Stimulated activated CD8-positive, alpha-beta memory T cell treated with anti-CD3 and anti-CD28 coated beads, Interleukin-12 subunit alpha, Interleukin-12 subunit beta, amount 100 ng/mL, for 4 hours (primary cell): ENCODE data around the gene M6PR.
"Not testable (repeated sequence)": the region's sequence is repeated elsewhere in the genome, so short reads cannot be mapped to it uniquely, and the experiment has no call there.

Experiments
- DNase-seq: peaks from one replicate; pipeline ENCODE4 v3.0.0-alpha.2; 2020; ENCODE audit warnings: low read depth

M6PR gene

DNA sequence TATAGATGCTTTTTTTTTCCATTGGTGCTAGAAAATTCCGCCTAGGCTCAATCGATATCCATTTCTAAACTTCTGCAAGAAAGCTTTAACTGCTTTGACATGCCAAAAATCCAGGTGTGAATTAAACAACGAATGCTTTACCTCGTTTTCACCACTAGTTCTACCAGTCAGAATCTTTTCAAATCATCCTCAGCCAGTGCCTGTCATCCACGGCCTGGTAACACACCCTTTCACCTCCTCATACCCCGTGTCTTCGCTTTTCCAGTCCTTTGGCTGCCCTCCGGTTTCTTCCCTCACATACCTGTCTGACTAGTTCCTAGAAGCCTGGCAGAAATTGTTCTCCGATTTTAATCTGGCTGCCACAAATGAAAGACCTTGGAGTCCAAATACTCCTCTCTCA lies 36.5 kb downstream of the M6PR start:
- DNase-seq: no peak

DNA sequence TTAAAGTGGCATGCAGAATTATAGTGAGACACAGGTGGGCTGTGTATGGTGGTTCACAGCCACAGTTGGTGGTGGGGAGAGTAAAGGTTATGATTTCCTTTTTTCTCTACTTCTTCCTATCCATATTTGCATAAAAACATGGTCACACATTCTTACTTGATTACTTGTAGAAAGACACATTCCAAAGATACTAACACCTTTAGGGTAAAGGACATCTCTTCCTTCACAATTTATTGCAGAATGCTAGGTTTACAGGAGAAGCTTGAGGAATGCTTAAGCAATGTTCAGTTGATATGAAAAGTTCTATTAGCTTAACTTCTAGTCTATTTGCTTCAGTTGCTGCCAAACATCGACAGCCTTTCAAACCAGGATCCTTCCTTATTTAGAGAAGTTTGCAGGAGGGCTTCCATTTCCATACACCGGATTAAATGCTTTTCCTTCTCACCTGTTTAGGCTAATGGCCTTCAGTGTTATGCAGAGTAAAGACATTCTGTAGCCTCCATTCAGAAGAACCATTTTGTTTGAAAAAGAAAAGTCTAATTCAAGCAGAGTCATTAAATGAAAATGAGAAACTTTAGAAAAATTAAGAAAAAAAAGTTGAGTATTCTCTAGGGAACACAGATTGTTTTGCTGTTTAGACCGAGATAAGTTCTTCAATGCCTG lies 37.7 kb downstream of the M6PR start:
- no peak for DNase-seq

DNA sequence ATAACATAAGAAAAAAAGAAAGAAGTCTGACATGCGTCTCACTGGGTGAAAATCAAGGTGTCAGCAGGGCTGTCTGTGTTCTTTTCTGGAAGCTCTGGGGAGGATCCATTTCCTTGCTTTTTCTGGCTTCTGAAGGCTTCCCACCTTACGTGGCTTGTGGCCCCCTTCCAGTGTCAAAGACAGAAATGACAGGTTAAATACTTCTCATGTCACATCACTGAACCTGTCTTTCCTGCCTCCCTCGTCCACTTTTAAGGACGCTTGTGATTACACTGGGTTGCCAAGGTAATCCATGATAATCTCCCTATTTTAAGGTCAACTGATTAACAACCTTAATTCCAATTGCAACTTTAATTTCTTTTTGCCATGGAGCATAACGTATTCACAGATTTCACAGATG lies 39.7 kb downstream of the M6PR start:
- DNase-seq: no peak

DNA sequence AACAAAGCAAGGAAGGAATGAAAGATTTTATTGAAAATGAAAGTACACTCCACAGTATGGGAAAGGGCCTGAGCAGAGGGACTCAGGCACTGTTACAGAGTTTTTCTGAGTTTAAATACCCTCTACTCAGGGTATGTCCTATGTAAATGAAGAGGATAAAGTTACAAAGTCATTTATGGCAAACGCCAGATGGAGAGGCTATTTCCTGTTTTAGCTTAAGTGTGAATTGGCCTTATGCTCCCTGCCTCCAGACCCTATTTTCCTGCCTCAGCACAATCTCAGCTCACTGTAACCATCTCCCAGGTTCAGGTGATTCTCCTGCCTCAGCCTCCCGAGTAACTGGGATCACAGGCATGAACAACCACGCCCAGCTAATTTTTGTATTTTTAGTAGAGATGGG lies 41.9 kb downstream of the M6PR start:
- no peak for DNase-seq

DNA sequence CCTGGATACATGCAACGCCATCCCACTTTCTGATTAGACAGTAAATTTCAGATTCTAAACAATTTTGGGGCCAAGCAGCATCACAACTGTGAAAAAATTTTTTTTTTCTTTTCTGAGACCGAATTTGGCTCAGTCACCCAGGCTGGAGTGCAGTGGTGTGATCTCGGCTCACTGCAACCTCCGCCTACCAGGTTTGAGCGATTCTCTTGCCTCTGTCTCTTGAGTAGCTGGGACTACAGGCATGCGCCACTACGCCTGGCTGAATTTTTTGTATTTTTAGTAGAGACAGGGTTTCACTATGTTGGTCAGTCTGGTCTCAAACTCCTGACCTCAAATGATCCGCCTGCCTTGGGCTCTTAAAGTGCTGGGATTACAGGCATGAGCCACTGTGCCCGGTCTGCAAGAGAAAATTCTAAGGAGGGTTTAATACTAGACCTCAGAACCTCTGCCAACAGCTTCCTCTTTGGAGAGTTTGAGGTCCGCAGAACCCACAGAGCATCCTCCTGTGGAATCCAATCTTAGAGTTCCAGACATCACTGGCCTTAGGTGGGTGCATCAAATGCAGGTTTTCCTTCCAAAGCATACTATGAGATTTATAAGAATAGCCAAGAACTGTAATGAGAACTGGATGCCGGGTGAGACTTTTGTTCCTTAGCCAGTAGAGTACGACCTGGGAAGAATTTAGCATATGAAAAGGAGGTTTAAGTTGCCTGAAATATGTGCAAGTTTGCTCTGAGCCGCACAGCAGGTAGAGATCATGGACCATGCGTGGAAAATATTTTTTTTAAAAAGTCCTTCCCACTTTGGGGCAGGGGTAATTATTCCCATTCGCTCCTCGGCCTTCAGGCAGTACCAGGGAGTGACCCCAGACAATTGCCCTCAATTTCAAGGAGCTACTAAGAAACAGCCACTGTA lies 42.9 kb downstream of the M6PR start:
- no peak for DNase-seq

DNA sequence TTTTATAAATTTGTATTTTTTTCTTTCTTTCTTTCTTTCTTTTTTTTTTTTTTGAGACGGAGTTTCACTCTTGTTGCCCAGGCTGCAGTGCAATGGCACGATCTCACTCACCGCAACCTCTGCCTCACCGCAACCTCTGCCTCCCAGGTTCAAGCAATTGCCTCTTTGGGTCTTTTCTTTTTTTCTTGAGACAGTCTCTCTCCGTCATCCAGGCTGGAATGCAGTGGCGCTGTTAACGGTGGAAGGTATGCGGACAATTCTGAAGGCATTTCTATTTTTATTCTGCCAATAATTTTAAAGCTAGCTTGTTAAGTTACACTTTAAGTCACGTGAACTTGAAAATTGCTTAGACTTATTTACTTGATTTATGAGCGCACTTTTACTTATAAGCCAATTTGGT lies 43.9 kb downstream of the M6PR start:
- no peak for DNase-seq

DNA sequence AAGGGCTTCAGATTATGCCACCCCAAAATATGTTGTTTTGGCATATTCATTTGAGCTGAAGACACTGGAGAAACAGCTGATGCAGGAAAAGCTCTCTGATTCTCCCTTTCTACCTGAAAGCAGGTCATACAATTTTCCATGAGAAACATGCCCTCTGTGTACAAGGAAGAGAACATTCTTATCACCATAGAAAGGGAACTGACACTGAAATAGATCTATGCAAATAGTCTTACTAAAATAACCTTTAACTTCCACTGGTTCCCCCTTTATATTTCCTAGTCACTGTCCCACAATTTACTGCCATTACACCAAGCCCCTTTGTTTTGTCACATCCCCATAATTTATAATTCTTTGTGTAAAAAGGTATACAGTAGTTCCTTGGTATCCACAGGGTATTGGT lies 44.8 kb downstream of the M6PR start:
- no peak for DNase-seq

DNA sequence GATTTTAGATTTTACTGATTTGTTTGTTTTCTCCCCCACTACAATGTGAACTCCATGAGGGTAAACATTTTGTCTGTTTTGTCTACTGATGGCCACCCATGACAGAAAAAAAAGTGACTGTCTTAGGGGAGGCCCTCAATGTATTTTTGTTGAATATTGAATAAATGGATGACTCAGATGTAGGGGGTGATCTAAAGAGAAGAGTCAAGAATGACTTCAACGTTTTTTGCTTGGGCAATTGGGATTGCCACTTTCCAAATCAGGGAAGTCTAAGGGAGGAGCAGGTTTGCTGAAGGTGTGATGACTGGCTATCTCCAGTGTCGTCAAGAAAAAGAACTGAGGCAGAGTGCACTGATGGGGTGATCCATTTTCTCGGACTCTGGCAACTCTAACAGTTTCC lies 45.8 kb downstream of the M6PR start:
- DNase-seq: no peak

DNA sequence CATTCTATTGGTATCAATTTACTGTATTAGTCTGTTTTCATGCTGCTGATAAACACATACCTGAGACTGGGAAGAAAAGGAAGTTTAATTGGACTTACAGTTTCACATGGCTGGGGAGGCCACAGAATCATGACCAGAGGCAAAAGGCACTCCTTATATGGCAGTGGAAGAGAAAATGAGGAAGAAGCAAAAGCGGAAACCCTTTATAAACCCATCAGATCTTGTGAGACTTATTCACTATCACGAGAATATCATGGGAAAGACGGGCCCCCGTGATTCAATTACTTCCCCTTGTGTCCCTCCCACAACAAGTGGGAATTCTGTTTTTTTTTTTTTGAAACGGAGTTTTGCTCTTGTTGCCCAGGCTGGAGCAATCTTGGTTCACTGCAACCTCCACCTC lies 46.7 kb downstream of the M6PR start:
- DNase-seq: not testable (repeated sequence)

DNA sequence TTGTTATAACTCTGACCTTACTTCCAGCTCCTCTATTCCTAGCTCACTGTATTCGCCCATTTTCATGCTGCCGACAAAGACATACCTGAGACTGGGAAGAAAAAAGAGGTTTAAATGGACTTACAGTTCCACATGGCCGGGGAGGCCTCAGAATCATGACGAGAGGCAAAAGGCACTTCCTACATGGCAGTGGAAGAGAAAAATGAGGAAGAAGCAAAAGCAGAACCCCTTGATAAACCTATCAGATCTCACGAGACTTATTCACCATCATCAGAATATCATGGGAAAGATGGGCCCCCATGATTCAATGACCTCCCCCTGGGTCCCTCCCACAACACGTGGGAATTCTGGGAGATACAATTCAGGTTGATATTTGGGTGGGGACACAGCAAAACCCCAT lies 49.6 kb downstream of the M6PR start:
- no peak for DNase-seq

DNA sequence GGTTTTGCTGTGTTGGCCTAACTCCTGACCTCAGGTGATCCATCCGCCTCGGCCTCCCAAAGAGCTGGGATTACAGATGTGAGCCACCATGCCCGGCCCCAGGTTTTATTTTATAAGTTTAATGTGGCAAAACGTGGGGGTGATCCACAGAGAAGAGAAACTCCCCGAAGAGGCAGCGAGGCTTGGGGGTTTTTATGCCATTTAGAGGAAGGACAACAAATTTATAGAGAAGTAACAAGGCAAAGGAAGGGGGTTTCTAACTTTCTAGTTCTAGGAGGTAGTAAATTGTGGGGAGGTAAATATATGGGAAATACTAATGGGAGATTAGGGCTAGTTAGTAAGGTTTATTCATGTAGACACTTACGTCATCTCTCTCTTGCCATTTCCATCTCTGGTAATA lies 52.4 kb downstream of the M6PR start:
- DNase-seq: no peak

DNA sequence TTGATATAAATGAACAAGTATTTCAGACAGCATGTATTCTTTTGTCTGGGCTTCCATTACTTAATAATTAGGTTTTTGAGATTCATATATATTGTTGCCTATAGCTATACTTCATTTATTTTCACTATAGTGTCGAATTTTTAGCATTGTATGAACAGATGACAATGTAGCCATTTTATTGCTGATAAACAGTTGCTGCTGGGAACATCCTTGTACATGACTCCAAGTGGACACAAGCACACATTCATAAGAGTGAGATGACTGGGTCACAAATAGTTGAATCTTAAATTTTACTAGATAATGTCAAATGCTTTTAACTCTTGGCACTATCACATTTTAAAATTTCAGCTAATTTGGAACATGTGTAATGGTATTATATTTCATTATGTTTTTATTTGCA lies 54.5 kb downstream of the M6PR start:
- DNase-seq: no peak

DNA sequence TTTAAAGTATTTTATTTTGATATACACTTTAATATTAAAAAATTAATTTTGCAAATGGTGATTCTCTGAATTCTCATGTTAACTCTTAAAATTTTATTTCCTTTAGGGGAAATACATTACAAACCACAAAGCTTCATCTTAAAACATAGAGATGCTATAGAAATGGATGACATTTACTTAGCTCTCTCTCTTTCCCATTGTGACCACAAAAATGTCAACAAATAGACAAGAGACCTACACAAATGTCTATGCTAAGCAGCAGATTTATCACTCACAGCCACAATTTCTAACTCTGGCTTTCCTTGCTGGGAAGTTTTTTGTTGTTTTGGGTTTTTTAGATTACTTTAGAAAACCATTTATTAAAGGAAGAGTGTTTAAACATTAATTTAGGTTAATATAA lies 55.1 kb downstream of the M6PR start:
- DNase-seq: no peak

DNA sequence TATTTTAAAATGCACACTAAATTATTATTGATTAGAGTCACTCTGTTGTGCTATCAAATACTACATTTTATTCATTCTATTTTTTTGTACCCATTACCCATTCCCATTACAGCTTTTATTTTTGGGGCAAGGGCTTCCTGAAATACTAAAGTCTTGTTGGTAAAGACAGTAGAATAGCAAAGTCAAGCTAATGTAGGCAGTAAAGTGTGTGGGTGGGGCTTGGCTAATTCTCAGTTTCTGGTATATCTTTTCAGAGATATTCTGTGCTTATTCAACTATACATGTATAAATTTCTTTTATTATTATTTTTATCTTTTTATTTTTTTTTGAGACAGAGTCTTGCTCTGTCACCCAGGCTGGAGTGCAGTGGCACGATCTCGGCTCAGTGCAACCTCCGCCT lies 57.5 kb downstream of the M6PR start:
- DNase-seq: no peak
